Measurements from ENCODE around the gene CFAP298.

DNA sequence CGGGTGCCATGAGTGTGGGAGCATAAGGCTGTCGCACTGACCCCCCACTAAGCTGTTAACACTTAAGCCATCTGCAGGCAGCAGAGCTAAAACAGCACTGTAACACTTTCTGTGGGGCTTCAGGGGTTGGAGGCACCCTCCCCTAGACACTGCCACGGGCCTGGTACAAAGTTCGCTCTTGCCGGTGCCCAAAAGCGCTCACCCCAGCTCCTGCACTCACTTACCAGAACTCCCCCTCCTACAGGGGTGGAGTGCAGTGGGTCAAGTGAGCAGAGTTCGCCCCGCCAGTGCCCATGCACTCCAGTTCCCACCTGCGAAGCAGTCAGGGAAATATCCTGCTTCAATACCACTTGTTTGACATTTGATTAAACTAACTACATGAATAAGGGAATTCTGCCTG is 46.3 kb upstream of the CFAP298 start:
- TF ChIP-seq, protein P1, sequence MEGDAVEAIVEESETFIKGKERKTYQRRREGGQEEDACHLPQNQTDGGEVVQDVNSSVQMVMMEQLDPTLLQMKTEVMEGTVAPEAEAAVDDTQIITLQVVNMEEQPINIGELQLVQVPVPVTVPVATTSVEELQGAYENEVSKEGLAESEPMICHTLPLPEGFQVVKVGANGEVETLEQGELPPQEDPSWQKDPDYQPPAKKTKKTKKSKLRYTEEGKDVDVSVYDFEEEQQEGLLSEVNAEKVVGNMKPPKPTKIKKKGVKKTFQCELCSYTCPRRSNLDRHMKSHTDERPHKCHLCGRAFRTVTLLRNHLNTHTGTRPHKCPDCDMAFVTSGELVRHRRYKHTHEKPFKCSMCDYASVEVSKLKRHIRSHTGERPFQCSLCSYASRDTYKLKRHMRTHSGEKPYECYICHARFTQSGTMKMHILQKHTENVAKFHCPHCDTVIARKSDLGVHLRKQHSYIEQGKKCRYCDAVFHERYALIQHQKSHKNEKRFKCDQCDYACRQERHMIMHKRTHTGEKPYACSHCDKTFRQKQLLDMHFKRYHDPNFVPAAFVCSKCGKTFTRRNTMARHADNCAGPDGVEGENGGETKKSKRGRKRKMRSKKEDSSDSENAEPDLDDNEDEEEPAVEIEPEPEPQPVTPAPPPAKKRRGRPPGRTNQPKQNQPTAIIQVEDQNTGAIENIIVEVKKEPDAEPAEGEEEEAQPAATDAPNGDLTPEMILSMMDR (IDR thresholded peaks at IDR 0.05): no peak
- TF ChIP-seq POLR2A (IDR thresholded peaks at IDR 0.05): no peak
- no peak for TF ChIP-seq EP300 (IDR thresholded peaks at IDR 0.05)
- TF ChIP-seq POLR2AphosphoS5 (IDR thresholded peaks at IDR 0.05): no peak
